H9 (cell line): ENCODE data around the gene NFX1. TPM values are rescaled to one million over a fixed set of nuclear protein-coding genes. Genes with fewer than 3 reads are reported as not detected.

Experiments
- DNase-seq: peaks from one replicate; pipeline ENCODE4 v3.0.0-alpha.2; 2017
- H2AFZ ChIP-seq: one replicate; pipeline ENCODE4 v1.6.1; 2013; ENCODE audit warnings: mild to moderate bottlenecking, low read length, control low read depth, moderate library complexity
- H2AK5ac ChIP-seq: 2 replicates; pipeline ENCODE4 v1.6.1; 2013; ENCODE audit warnings: low read length, control low read depth, mixed read lengths; ENCODE audit not compliant: insufficient read length
- H2BK120ac ChIP-seq: one replicate; pipeline ENCODE4 v1.6.1; 2013; ENCODE audit warnings: low read depth, mild to moderate bottlenecking, low read length, control low read depth, inconsistent platforms; ENCODE audit not compliant: poor library complexity, severe bottlenecking
- H2BK12ac ChIP-seq: 2 replicates; pipeline ENCODE4 v1.6.1; 2013; ENCODE audit warnings: low read length, control low read depth, mixed read lengths, low read depth; ENCODE audit not compliant: insufficient read length
- H2BK15ac ChIP-seq: 2 replicates; pipeline ENCODE4 v1.6.1; 2013; ENCODE audit warnings: low read depth, low read length, control low read depth
- H2BK20ac ChIP-seq: one replicate; pipeline ENCODE4 v1.6.1; 2013; ENCODE audit warnings: low read depth, mild to moderate bottlenecking, low read length, control low read depth, inconsistent platforms; ENCODE audit not compliant: poor library complexity, severe bottlenecking
- H2BK5ac ChIP-seq: 2 replicates; pipeline ENCODE4 v1.6.1; 2013; ENCODE audit warnings: low read length, control low read depth, mixed read lengths; ENCODE audit not compliant: insufficient read length
- H3K14ac ChIP-seq: 2 replicates; pipeline ENCODE4 v1.6.1; 2013; ENCODE audit warnings: low read length, control low read depth; ENCODE audit not compliant: insufficient read depth
- H3K18ac ChIP-seq: 2 replicates; pipeline ENCODE4 v1.6.1; 2013; ENCODE audit warnings: low read depth, mild to moderate bottlenecking, mixed read lengths, low read length, control low read depth; ENCODE audit not compliant: insufficient read length
- H3K23ac ChIP-seq: 2 replicates; pipeline ENCODE4 v1.6.1; 2013; ENCODE audit warnings: low read length, control low read depth, mixed read lengths, low read depth; ENCODE audit not compliant: insufficient read length
- H3K23me2 ChIP-seq: 2 replicates; pipeline ENCODE4 v1.6.1; 2013; ENCODE audit warnings: low read depth, mild to moderate bottlenecking, mixed read lengths, low read length, control low read depth; ENCODE audit not compliant: insufficient read length, poor library complexity, severe bottlenecking
- H3K27ac ChIP-seq: 2 replicates; pipeline ENCODE4 v1.5.1; 2013; ENCODE audit warnings: low read length, control low read depth, mixed read lengths, low read depth; ENCODE audit not compliant: insufficient read length
- H3K27me3 ChIP-seq: 2 replicates; pipeline ENCODE4 v1.6.1; 2013; ENCODE audit warnings: low read length, control low read depth, inconsistent platforms; ENCODE audit not compliant: insufficient read depth
- H3K4ac ChIP-seq: 2 replicates; pipeline ENCODE4 v1.6.1; 2013; ENCODE audit warnings: low read depth, mild to moderate bottlenecking, control low read depth, inconsistent platforms, low read length, moderate library complexity
- H3K4me1 ChIP-seq: 2 replicates; pipeline ENCODE4 v1.6.1; 2013; ENCODE audit warnings: low read length, control low read depth, inconsistent platforms; ENCODE audit not compliant: insufficient read depth
- H3K4me2 ChIP-seq: 2 replicates; pipeline ENCODE4 v1.6.1; 2013; ENCODE audit warnings: low read length, control low read depth, mixed read lengths; ENCODE audit not compliant: insufficient read length, insufficient read depth
- H3K56ac ChIP-seq: 2 replicates; pipeline ENCODE4 v1.6.1; 2013; ENCODE audit warnings: low read depth, mild to moderate bottlenecking, mixed read lengths, low read length, control low read depth; ENCODE audit not compliant: insufficient read length
- H3K79me1 ChIP-seq: 2 replicates; pipeline ENCODE4 v1.6.1; 2013; ENCODE audit warnings: low read depth, mild to moderate bottlenecking, moderate library complexity, low read length, control low read depth, inconsistent platforms; ENCODE audit not compliant: insufficient read depth, poor library complexity, severe bottlenecking
- H3K79me2 ChIP-seq: 2 replicates; pipeline ENCODE4 v1.6.1; 2013; ENCODE audit warnings: low read length, control low read depth, inconsistent platforms; ENCODE audit not compliant: insufficient read depth
- H3K9ac ChIP-seq: 2 replicates; pipeline ENCODE4 v1.6.1; 2013; ENCODE audit warnings: low read length, control low read depth, mixed read lengths; ENCODE audit not compliant: insufficient read length; ENCODE audit errors: extremely low read depth
- H3K9me3 ChIP-seq: one replicate; pipeline ENCODE4 v1.6.1; 2013; ENCODE audit warnings: low read depth, low read length, inconsistent platforms; ENCODE audit not compliant: control insufficient read depth
- H3T11ph ChIP-seq: one replicate; pipeline ENCODE4 v1.6.1; 2013; ENCODE audit warnings: mild to moderate bottlenecking, low read length, control low read depth, inconsistent platforms
- H4K20me1 ChIP-seq: one replicate; pipeline ENCODE4 v1.6.1; 2013; ENCODE audit not compliant: control insufficient read depth, insufficient read length, insufficient read depth
- H4K5ac ChIP-seq: 2 replicates; pipeline ENCODE4 v1.6.1; 2013; ENCODE audit warnings: low read depth, mild to moderate bottlenecking, mixed read lengths, low read length, control low read depth; ENCODE audit not compliant: insufficient read length
- H4K8ac ChIP-seq: replicated peaks from 2 replicates; pipeline ENCODE4 v1.6.1; 2013; ENCODE audit warnings: low read length, control low read depth, mixed read lengths, low read depth; ENCODE audit not compliant: insufficient read length
- H4K91ac ChIP-seq: 2 replicates; pipeline ENCODE4 v1.6.1; 2013; ENCODE audit warnings: low read depth, mild to moderate bottlenecking, moderate library complexity, mixed read lengths, low read length, control low read depth; ENCODE audit not compliant: insufficient read length
- H3K27ac Mint-ChIP-seq, 3 experiments: 2 replicates in 2 of 3; 3 replicates in 1 of 3; pipeline ENCODE4 v1.8.0; 2020 to 2021; ENCODE audit warnings: mixed read lengths in 3 of 3, mild to moderate bottlenecking in 1 of 3, moderate library complexity in 1 of 3
- H3K27me3 Mint-ChIP-seq: 2 replicates; pipeline ENCODE4 v1.8.0; 2021; ENCODE audit warnings: low read depth, mild to moderate bottlenecking, moderate library complexity, mixed read lengths
- H3K36me3 Mint-ChIP-seq, 3 experiments: 2 replicates in 2 of 3; 3 replicates in 1 of 3; pipeline ENCODE4 v1.8.0; 2020 to 2021; ENCODE audit warnings: low read depth in 3 of 3, mixed read lengths in 3 of 3; ENCODE audit not compliant: insufficient read depth in 1 of 3
- H3K4me1 Mint-ChIP-seq, 2 experiments: 2 replicates each; pipeline ENCODE4 v1.8.0; 2020; ENCODE audit warnings: mixed read lengths in 2 of 2
- H3K4me3 Mint-ChIP-seq, 2 experiments: 2 replicates in 1 of 2; 3 replicates in 1 of 2; pipeline ENCODE4 v1.8.0; 2020 to 2021; ENCODE audit warnings: mild to moderate bottlenecking in 2 of 2, mixed read lengths in 2 of 2, moderate library complexity in 1 of 2
- H3K9me3 Mint-ChIP-seq, 2 experiments: 2 replicates in 1 of 2; 3 replicates in 1 of 2; pipeline ENCODE4 v1.8.0; 2020; ENCODE audit warnings: mild to moderate bottlenecking in 2 of 2, mixed read lengths in 2 of 2, moderate library complexity in 1 of 2
- WGBS: extraction: QIAGEN DNeasy Blood & Tissue Kit; methylation state at CpG from one replicate; pipeline ENCODE4 v1.1.7; 2013; ENCODE audit warnings: missing lambda C conversion rate, low lambda C conversion rate, mixed read lengths; ENCODE audit not compliant: insufficient read length; ENCODE audit errors: extremely low coverage; 5-methylcytosine and 5-hydroxymethylcytosine counted together
- total RNA-seq: library from RNA; stranded (reverse); gene quantifications from 2 replicates; pipeline ENCODE4 v1.2.1, GENCODE V29; 2021
- TF ChIP-seq, protein P1 (sequence below): fragments of 200-600 bp; sonication (generic); conservative IDR thresholded peaks from 3 replicates; pipeline ENCODE4 v1.8.0; 2021; ENCODE audit warnings: antibody characterized with exemption, mild to moderate bottlenecking

Gene NFX1
- total RNA-seq, 1 experiment from 2014 or later = 35.1 TPM

DNA sequence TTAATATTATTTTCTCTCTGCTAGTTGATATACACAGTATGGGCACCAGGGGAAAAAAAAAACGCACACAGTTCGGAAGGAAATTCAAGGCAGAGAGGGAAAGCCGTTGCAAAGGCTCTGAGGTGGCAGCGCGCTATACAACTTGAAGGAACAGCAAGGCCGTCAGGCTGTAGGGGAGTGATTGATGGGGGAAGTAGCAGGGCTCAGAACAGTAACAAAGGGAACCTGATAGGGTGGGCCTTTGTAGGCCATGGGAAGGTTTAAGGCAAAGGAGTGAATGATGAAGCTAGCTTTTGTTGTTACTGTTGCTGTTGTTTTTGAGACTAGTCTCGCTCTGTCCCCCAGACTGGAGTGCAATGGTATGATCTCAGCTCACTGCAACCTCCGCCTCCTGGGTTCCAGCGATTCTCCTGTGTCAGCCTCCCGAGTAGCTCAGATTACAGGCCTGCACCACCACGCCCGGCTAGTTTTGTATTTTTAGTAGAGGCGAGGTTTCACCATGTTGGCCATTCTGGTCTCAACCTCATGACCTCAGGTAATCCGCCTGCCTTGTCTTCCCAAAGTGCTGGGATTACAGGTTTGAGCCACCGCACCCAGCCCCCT is 85.0 kb downstream of the NFX1 start:
- peak overlapping the region; percentile 87 to 97 (median 95); a peak in 6 of 7 replicates for H3K27ac Mint-ChIP-seq
- H4K91ac ChIP-seq = no peak overlapping the region
- H3K4me1 Mint-ChIP-seq = peaks cover 28 to 31% of the 10 kb centered on the region in 2 experiments
- no peak overlapping the region for H2BK20ac ChIP-seq
- H3K9ac ChIP-seq = no peak overlapping the region
- no peak overlapping the region for H2BK5ac ChIP-seq
- WGBS = no CpG with 5 or more reads among the region's 15 CpGs
- no peak overlapping the region for H2AK5ac ChIP-seq
- TF ChIP-seq, protein P1, sequence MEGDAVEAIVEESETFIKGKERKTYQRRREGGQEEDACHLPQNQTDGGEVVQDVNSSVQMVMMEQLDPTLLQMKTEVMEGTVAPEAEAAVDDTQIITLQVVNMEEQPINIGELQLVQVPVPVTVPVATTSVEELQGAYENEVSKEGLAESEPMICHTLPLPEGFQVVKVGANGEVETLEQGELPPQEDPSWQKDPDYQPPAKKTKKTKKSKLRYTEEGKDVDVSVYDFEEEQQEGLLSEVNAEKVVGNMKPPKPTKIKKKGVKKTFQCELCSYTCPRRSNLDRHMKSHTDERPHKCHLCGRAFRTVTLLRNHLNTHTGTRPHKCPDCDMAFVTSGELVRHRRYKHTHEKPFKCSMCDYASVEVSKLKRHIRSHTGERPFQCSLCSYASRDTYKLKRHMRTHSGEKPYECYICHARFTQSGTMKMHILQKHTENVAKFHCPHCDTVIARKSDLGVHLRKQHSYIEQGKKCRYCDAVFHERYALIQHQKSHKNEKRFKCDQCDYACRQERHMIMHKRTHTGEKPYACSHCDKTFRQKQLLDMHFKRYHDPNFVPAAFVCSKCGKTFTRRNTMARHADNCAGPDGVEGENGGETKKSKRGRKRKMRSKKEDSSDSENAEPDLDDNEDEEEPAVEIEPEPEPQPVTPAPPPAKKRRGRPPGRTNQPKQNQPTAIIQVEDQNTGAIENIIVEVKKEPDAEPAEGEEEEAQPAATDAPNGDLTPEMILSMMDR = no peak; the same call in 2 of the 3 replicates
- H3K36me3 Mint-ChIP-seq = peaks cover 0 to 4% (median 0%) of the 10 kb centered on the region in 3 experiments; a peak in 3 of 7 replicates
- no peaks in the 10 kb centered on the region for H4K20me1 ChIP-seq
- no peak overlapping the region for H3T11ph ChIP-seq
- H3K23ac ChIP-seq = no peak overlapping the region
- H3K9me3 Mint-ChIP-seq = no peaks in the 10 kb centered on the region
- H3K79me2 ChIP-seq = no peaks in the 10 kb centered on the region
- no peak overlapping the region for H2BK15ac ChIP-seq
- H3K4me3 Mint-ChIP-seq = peak overlapping the region; percentile 50 to 53
- H3K9me3 ChIP-seq = no peaks in the 10 kb centered on the region
- no peaks in the 10 kb centered on the region for H3K79me1 ChIP-seq
- H3K4me2 ChIP-seq = no peak overlapping the region
- H3K27me3 Mint-ChIP-seq = no peaks in the 10 kb centered on the region; the same call in 1 of the 2 replicates
- H3K27ac ChIP-seq = no peak overlapping the region
- peak overlapping the region; percentile 82 for H3K18ac ChIP-seq
- H3K23me2 ChIP-seq = no peaks in the 10 kb centered on the region
- no peak overlapping the region for H2BK120ac ChIP-seq
- H3K4ac ChIP-seq = no peak overlapping the region
- no peak overlapping the region for H2BK12ac ChIP-seq
- H3K27me3 ChIP-seq = no peaks in the 10 kb centered on the region
- H3K14ac ChIP-seq = peak overlapping the region; percentile 13; the same call in 1 of the 2 replicates
- no peak overlapping the region for H3K56ac ChIP-seq
- H3K4me1 ChIP-seq = no peaks in the 10 kb centered on the region
- no peak overlapping the region for H4K8ac ChIP-seq
- peak; percentile 78 for DNase-seq
- H2AFZ ChIP-seq = no peak overlapping the region
- H4K5ac ChIP-seq = no peak overlapping the region
